Astrocyte of the cerebellum (primary cell): ENCODE results near the gene FAM98A.

Experiments used
- DNase-seq: peaks from one replicate; pipeline ENCODE4 v3.0.0-alpha.2; 2011; ENCODE audit warnings: low read depth
- H3K4me3 ChIP-seq: 2 replicates; pipeline ENCODE4 v1.5.1; 2011; ENCODE audit warnings: mild to moderate bottlenecking, low read depth, low read length, moderate library complexity
- CTCF ChIP-seq: IDR thresholded peaks from 2 replicates; pipeline ENCODE4 v1.5.1; 2012; ENCODE audit warnings: low read length, low read depth, moderate library complexity, mild to moderate bottlenecking; ENCODE audit errors: missing control alignments
- in situ Hi-C: cut with HindIII; loops from 2 replicates; pipeline ENCODE4 v1.10.0; 2017; ENCODE audit warnings: low sequenced_read_pairs

FAM98A gene

DNA sequence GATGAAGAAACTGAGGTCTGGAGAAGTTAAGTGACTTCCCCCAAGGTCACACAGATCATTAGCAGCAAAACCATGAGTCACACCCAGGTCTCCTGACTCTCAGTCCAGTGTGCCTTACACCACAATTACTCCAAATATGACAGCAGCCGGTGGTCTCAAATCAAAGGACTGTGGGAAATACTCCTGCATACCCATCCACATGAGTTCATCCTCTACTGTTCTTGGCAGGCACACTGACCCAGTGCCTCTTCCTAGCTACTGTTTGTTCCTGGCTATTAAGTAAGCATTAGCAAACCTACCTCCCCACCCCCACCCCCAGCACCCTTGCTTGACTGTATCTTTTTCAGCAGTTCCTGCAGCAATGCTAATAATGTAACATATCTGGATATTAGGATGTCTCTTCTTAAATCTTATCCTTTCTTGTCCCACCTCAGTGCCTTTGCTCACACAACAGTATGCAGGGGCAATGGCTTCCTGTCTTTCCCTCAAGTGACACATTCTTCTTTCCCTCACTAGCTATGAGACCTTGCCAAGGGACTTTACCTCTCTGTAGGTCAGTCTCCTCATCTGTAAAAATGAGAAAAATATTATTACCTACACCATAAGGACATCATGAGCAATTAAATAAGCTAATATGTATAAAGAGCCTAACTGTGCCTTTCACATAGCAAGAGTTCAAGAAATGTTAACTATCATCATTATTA lies 46.2 kb downstream of the FAM98A start:
- no peak for TF ChIP-seq CTCF
- peak; percentile 4 for DNase-seq

GRCh38 chr2:33550206-33550605 lies 48.9 kb downstream of the FAM98A start:
- in situ Hi-C loops: no loop called here
- no peak overlapping the region for H3K4me3 ChIP-seq
- no peak for DNase-seq
- no peak for TF ChIP-seq CTCF

More for the DNA sequence above, 46.2 kb downstream of the FAM98A start:
- no peak overlapping the region for H3K4me3 ChIP-seq
- in situ Hi-C loops: no loop called here

DNA sequence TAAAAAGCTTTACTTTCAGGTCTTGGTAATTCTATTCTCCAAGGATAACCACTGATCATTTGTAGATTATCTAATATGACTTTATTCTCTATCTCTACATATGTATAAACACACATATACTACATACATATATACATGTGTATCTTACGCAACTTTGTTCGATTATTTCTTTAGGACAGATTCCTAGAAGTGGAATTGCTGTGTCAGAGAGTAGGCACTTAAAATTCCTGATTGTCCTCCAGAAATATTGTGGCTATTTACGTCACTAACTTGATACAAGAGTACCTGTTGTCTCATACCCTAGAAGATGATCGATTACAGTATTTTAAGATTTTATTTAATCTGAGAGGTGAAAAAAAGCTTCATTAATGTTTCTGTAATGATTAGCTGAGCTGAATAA lies 57.9 kb downstream of the FAM98A start:
- DNase-seq: no peak
- TF ChIP-seq CTCF: no peak
- in situ Hi-C loops: no loop called here

GRCh38 chr2:33535421-33535820 lies 63.7 kb downstream of the FAM98A start:
- no peak overlapping the region for H3K4me3 ChIP-seq
- DNase-seq: no peak
- in situ Hi-C loops: no loop called here
- TF ChIP-seq CTCF: no peak

More for the DNA sequence above, 57.9 kb downstream of the FAM98A start:
- H3K4me3 ChIP-seq: no peak overlapping the region
